IMR-90 (cell line): ENCODE results near the gene XIRP1. TPM values are rescaled to one million over a fixed set of nuclear protein-coding genes. Genes with fewer than 3 reads are reported as not detected.
A peak's percentile ranks its signal among the peaks of the same experiment; 100 is the strongest.

Source experiments
- ATAC-seq: fragments of 200-7000 bp; cut with Tn5 transposase; 2 replicates; pipeline ENCODE4 v1.9.1; 2020; ENCODE audit warnings: low read depth, mild to moderate bottlenecking, moderate library complexity
- BruUV-seq: library from RNA; stranded (reverse); fragments of 400-500 nt; replicated peaks from 2 replicates; lab custom pipeline; 2021; lab: Mats Ljungman, UMichigan
- CTCF ChIA-PET: fragments of 300-600 bp; formaldehyde crosslinking; extraction: SDS; loops from one replicate; lab custom pipeline; 2021; ENCODE audit warnings: antibody characterized with exemption; lab: Yijun Ruan, JAX
- POLR2A ChIA-PET: fragments of 300-600 bp; sonication (Branson Sonifier 250); formaldehyde crosslinking; loops from one replicate; lab custom pipeline; 2022; ENCODE audit warnings: antibody characterized with exemption; ENCODE audit not compliant: unreplicated experiment; lab: Charles Lee
- DNase-seq: peaks from one replicate; pipeline ENCODE4 v3.0.0; 2013
- H2AFZ ChIP-seq: replicated peaks from 2 replicates; pipeline ENCODE3; 2013; ENCODE audit warnings: low read length, mild to moderate bottlenecking; ENCODE audit not compliant: poor library complexity
- H2AK5ac ChIP-seq: 2 replicates; pipeline ENCODE4 v1.6.1; 2013; ENCODE audit warnings: low read depth, low read length, inconsistent platforms
- H2AK9ac ChIP-seq: replicated peaks from 2 replicates; pipeline ENCODE3; 2013; ENCODE audit warnings: mild to moderate bottlenecking, low read depth, low read length, moderate library complexity; ENCODE audit not compliant: poor library complexity
- H2BK120ac ChIP-seq: 2 replicates; pipeline ENCODE4 v1.6.1; 2013; ENCODE audit warnings: low read depth, low read length, inconsistent platforms
- H2BK15ac ChIP-seq: 3 replicates; pipeline ENCODE4 v1.6.1; 2013; ENCODE audit warnings: low read depth, low read length, inconsistent platforms
- H2BK20ac ChIP-seq: 2 replicates; pipeline ENCODE4 v1.6.1; 2013; ENCODE audit warnings: low read depth, mild to moderate bottlenecking, inconsistent platforms, low read length, moderate library complexity
- H2BK5ac ChIP-seq: 2 replicates; pipeline ENCODE4 v1.6.1; 2013; ENCODE audit warnings: mild to moderate bottlenecking, low read depth, low read length, inconsistent platforms; ENCODE audit not compliant: poor library complexity, severe bottlenecking
- H3K14ac ChIP-seq: replicated peaks from 2 replicates; pipeline ENCODE4 v1.6.1; 2013; ENCODE audit warnings: low read depth, low read length, inconsistent platforms
- H3K18ac ChIP-seq: 2 replicates; pipeline ENCODE4 v1.6.1; 2013; ENCODE audit warnings: low read depth, low read length, control low read depth
- H3K23ac ChIP-seq: 2 replicates; pipeline ENCODE4 v1.6.1; 2013; ENCODE audit warnings: low read depth, low read length, inconsistent platforms
- H3K27ac ChIP-seq: 2 replicates; pipeline ENCODE4 v1.5.1; 2013; ENCODE audit warnings: mild to moderate bottlenecking, control low read depth, low read length; ENCODE audit not compliant: insufficient read depth
- H3K27me3 ChIP-seq: 2 replicates; pipeline ENCODE4 v1.6.1; 2013; ENCODE audit warnings: low read length; ENCODE audit not compliant: control insufficient read depth, insufficient read depth
- H3K36me3 ChIP-seq: 2 replicates; pipeline ENCODE4 v1.6.1; 2013; ENCODE audit warnings: low read length, mixed read lengths; ENCODE audit not compliant: control insufficient read depth, insufficient read depth
- H3K4ac ChIP-seq: 2 replicates; pipeline ENCODE4 v1.6.1; 2013; ENCODE audit warnings: low read depth, low read length, inconsistent platforms
- H3K4me1 ChIP-seq: 2 replicates; pipeline ENCODE4 v1.6.1; 2013; ENCODE audit warnings: low read length, mixed read lengths; ENCODE audit not compliant: control insufficient read depth, insufficient read depth
- H3K4me2 ChIP-seq: 2 replicates; pipeline ENCODE4 v1.6.1; 2013; ENCODE audit warnings: low read depth, mild to moderate bottlenecking, control low read depth, low read length, moderate library complexity
- H3K4me3 ChIP-seq: 2 replicates; pipeline ENCODE4 v1.5.1; 2013; ENCODE audit warnings: low read depth, mild to moderate bottlenecking, control low read depth, low read length, moderate library complexity; ENCODE audit not compliant: insufficient read depth
- H3K56ac ChIP-seq: 2 replicates; pipeline ENCODE4 v1.6.1; 2013; ENCODE audit warnings: low read length, inconsistent platforms; ENCODE audit not compliant: insufficient read depth; ENCODE audit errors: extremely low read depth
- H3K79me1 ChIP-seq, 2 experiments: 2 replicates each; pipeline ENCODE4 v1.6.1; 2013; ENCODE audit warnings: low read length in 2 of 2, inconsistent platforms in 1 of 2, low read depth in 1 of 2
- H3K9ac ChIP-seq: 2 replicates; pipeline ENCODE4 v1.6.1; 2013; ENCODE audit warnings: low read depth, low read length, control low read depth
- H3K9me1 ChIP-seq: 2 replicates; pipeline ENCODE4 v1.6.1; 2013; ENCODE audit warnings: low read length, inconsistent platforms; ENCODE audit not compliant: insufficient read depth
- H3K9me3 ChIP-seq: 2 replicates; pipeline ENCODE4 v1.6.1; 2013; ENCODE audit warnings: low read length; ENCODE audit not compliant: control insufficient read depth, insufficient read depth
- H4K20me1 ChIP-seq: 2 replicates; pipeline ENCODE4 v1.6.1; 2013; ENCODE audit warnings: low read length, inconsistent platforms; ENCODE audit not compliant: insufficient read depth
- H4K5ac ChIP-seq: 2 replicates; pipeline ENCODE4 v1.6.1; 2013; ENCODE audit warnings: mild to moderate bottlenecking, low read depth, low read length, control low read depth
- H4K8ac ChIP-seq, 2 experiments: 2 replicates each; pipeline ENCODE4 v1.6.1; 2013; ENCODE audit warnings: low read depth in 2 of 2, low read length in 2 of 2, control low read depth in 1 of 2, inconsistent platforms in 1 of 2
- H4K91ac ChIP-seq: 2 replicates; pipeline ENCODE4 v1.6.1; 2013; ENCODE audit warnings: low read depth, low read length, inconsistent platforms; ENCODE audit not compliant: insufficient read depth
- BHLHE40 ChIP-seq: fragments of 150-350 bp; IDR thresholded peaks from 2 replicates; pipeline ENCODE4 v1.6.1; 2016; ENCODE audit warnings: mild to moderate bottlenecking, low read depth, low read length
- POLR2A ChIP-seq: IDR thresholded peaks from 2 replicates; pipeline ENCODE4 v1.6.1; 2012; ENCODE audit warnings: mild to moderate bottlenecking, low read depth, low read length
- whole genome bisulfite sequencing, 2 experiments: methylation state at CpG; one replicate each; pipeline versions ENCODE4 v1.1.5 to v1.1.7; 2013; ENCODE audit warnings: missing lambda C conversion rate in 2 of 2; ENCODE audit not compliant: insufficient read length in 1 of 2; ENCODE audit errors: extremely low coverage in 2 of 2; 5-methylcytosine and 5-hydroxymethylcytosine counted together
- dilution Hi-C: fragments of 300-500 bp; cut with HindIII; formaldehyde crosslinking; loops from one replicate; pipeline ENCODE4 v1.14.3; 2018; ENCODE audit warnings: low sequenced_read_pairs; ENCODE audit not compliant: unreplicated experiment
- in situ Hi-C: fragments of 300-500 bp; cut with MboI; formaldehyde crosslinking; loops from 3 replicates; pipeline ENCODE4 v1.14.3; 2019; ENCODE audit warnings: low sequenced_read_pairs, inconsistent platforms, mixed read lengths
- intact Hi-C: fragments of 100-400 bp; cut with micrococcal nuclease; formaldehyde crosslinking; loops from 2 replicates; pipeline ENCODE4 v1.10.0; 2022
- polyA plus RNA-seq, 3 experiments: library from polyadenylated mRNA; depleted of rRNA; stranded (reverse); fragments of >200 nt; gene quantifications; 2 replicates each; pipeline ENCODE4 v1.2.3, GENCODE V29; 2012; ENCODE audit warnings: low replicate concordance in 1 of 3
- total RNA-seq: library from RNA; depleted of rRNA; stranded (reverse); fragments of >200 nt; gene quantifications from 2 replicates; pipeline ENCODE4 v1.2.3, GENCODE V29; 2012
- TF ChIP-seq, protein P1 (sequence below): fragments of 150-350 bp; IDR thresholded peaks from 2 replicates; pipeline ENCODE4 v1.6.1; 2016; ENCODE audit warnings: low read depth, mild to moderate bottlenecking, low read length, moderate library complexity, borderline replicate concordance

XIRP1 gene
- total and polyA plus RNA-seq, 2 of the 4 experiments (the other 2 are of a cell fraction), result under 0.01 to 0.07 TPM

GRCh38 chr3:39137435-39137936, 54.9 kb downstream of the XIRP1 start:
- BruUV-seq, result no TSS peak
- dilution Hi-C loops, result no loop called here
- intact Hi-C loops, result no loop called here
- no peak overlapping the region for H2AK9ac ChIP-seq
- no peaks in the 10 kb centered on the region for H3K27me3 ChIP-seq
- no peak overlapping the region for H2BK15ac ChIP-seq
- no peak overlapping the region for H2BK20ac ChIP-seq
- H2AK5ac ChIP-seq, result no peak overlapping the region
- H3K9me1 ChIP-seq, result peaks cover 24% of the 10 kb centered on the region
- peaks cover 6 to 39% of the 10 kb centered on the region in 2 experiments for H3K79me1 ChIP-seq
- no peak overlapping the region for H4K91ac ChIP-seq
- ATAC-seq (no peak), DNase-seq (no peak)
- CTCF ChIA-PET, result no interaction called here
- H4K5ac ChIP-seq, result no peak overlapping the region
- no peak overlapping the region for H3K18ac ChIP-seq
- H3K36me3 ChIP-seq, result peaks cover 16% of the 10 kb centered on the region
- in situ Hi-C loops, result no loop called here
- no peak overlapping the region for H3K4me3 ChIP-seq
- no peak overlapping the region for H2BK5ac ChIP-seq
- no peak overlapping the region for H3K56ac ChIP-seq
- H3K9ac ChIP-seq, result no peak overlapping the region
- H3K4ac ChIP-seq, result no peak overlapping the region
- no peak overlapping the region for H3K23ac ChIP-seq
- TF ChIP-seq, protein P1, sequence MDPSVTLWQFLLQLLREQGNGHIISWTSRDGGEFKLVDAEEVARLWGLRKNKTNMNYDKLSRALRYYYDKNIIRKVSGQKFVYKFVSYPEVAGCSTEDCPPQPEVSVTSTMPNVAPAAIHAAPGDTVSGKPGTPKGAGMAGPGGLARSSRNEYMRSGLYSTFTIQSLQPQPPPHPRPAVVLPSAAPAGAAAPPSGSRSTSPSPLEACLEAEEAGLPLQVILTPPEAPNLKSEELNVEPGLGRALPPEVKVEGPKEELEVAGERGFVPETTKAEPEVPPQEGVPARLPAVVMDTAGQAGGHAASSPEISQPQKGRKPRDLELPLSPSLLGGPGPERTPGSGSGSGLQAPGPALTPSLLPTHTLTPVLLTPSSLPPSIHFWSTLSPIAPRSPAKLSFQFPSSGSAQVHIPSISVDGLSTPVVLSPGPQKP, result no peak
- TF ChIP-seq BHLHE40 (no peak), POLR2A (0 out of 2 replicates have a peak, but pooled peaks have one; percentile 9)
- WGBS, 2 experiments, result 98% methylated on average over 14 of the region's 18 CpGs; no CpG with 5 or more reads in 1 of the 2 experiments
- no peak overlapping the region for H3K14ac ChIP-seq
- H3K27ac ChIP-seq, result no peak overlapping the region
- H4K20me1 ChIP-seq, result peaks cover 46% of the 10 kb centered on the region
- POLR2A ChIA-PET, result no interaction called here
- no peaks in the 10 kb centered on the region for H3K9me3 ChIP-seq
- no peak overlapping the region for H2AFZ ChIP-seq
- no peak overlapping the region for H3K4me2 ChIP-seq
- H2BK120ac ChIP-seq, result no peak overlapping the region
- H4K8ac ChIP-seq, result no peak overlapping the region
- H3K4me1 ChIP-seq, result peaks cover 23% of the 10 kb centered on the region
